Calu3 (cell line): Measurements from ENCODE around the gene PRDM10. TPM values are rescaled to one million over a fixed set of nuclear protein-coding genes. Genes with fewer than 3 reads are reported as not detected.
A peak's percentile ranks its signal among the peaks of the same experiment; 100 is the strongest.

Experiments used
- BruUV-seq: library from RNA; stranded (reverse); fragments of 400-500 nt; replicated peaks from 2 replicates; lab custom pipeline; 2021; lab: Mats Ljungman, UMichigan
- CTCF ChIA-PET: fragments of 300-600 bp; sonication (Branson Sonifier 250); formaldehyde crosslinking; loops from one replicate; lab custom pipeline; 2022; ENCODE audit warnings: antibody characterized with exemption; lab: Charles Lee
- DNase-seq: peaks from one replicate; pipeline ENCODE4 v3.0.0; 2022
- H3K27ac Mint-ChIP-seq: one replicate; pipeline ENCODE4 v1.8.0; 2022; ENCODE audit warnings: mixed read lengths; ENCODE audit not compliant: unreplicated experiment
- H3K27me3 Mint-ChIP-seq: one replicate; pipeline ENCODE4 v1.8.0; 2022; ENCODE audit warnings: mixed read lengths; ENCODE audit not compliant: unreplicated experiment
- H3K36me3 Mint-ChIP-seq: one replicate; pipeline ENCODE4 v1.8.0; 2022; ENCODE audit warnings: mild to moderate bottlenecking, moderate library complexity, mixed read lengths; ENCODE audit not compliant: insufficient read depth, unreplicated experiment
- H3K4me1 Mint-ChIP-seq: one replicate; pipeline ENCODE4 v1.8.0; 2022; ENCODE audit warnings: mild to moderate bottlenecking, low read depth, mixed read lengths; ENCODE audit not compliant: unreplicated experiment
- H3K4me3 Mint-ChIP-seq: one replicate; pipeline ENCODE4 v1.8.0; 2022; ENCODE audit warnings: mild to moderate bottlenecking, low read depth, moderate library complexity, mixed read lengths; ENCODE audit not compliant: unreplicated experiment
- H3K9me3 Mint-ChIP-seq: one replicate; pipeline ENCODE4 v1.8.0; 2022; ENCODE audit warnings: low read depth, mixed read lengths; ENCODE audit not compliant: unreplicated experiment
- CTCF ChIP-seq: fragments of 200-600 bp; IDR thresholded peaks from one replicate; pipeline ENCODE4 v1.8.0; 2022; ENCODE audit warnings: antibody characterized with exemption; ENCODE audit not compliant: unreplicated experiment
- intact Hi-C: fragments of 100-400 bp; cut with micrococcal nuclease; formaldehyde crosslinking; loops from one replicate; pipeline ENCODE4 v1.10.0; 2022; ENCODE audit not compliant: unreplicated experiment
- total RNA-seq: library from RNA; stranded (reverse); gene quantifications from 2 replicates; pipeline ENCODE4 v1.2.3, GENCODE V29; 2022

Gene PRDM10
- total RNA-seq, 1 experiment from 2014 or later, result 8.1 TPM

GRCh38 chr11:129967996-129968395, 34.6 kb downstream of the PRDM10 start:
- intact Hi-C loops, result no loop called here
- H3K27me3 Mint-ChIP-seq, result no peaks in the 10 kb centered on the region
- no peak overlapping the region for H3K27ac Mint-ChIP-seq
- no peak overlapping the region for H3K4me3 Mint-ChIP-seq
- BruUV-seq, result no TSS peak
- peaks cover 8% of the 10 kb centered on the region for H3K4me1 Mint-ChIP-seq
- DNase-seq, result peak; percentile 4
- no peak for TF ChIP-seq CTCF
- no peaks in the 10 kb centered on the region for H3K36me3 Mint-ChIP-seq
- CTCF ChIA-PET, result no interaction called here
- H3K9me3 Mint-ChIP-seq, result no peaks in the 10 kb centered on the region

GRCh38 chr11:129965248-129965647, 37.4 kb downstream of the PRDM10 start:
- Mint-ChIP-seq H3K4me3 (no peak overlapping the region), H3K4me1 (peaks cover 13% of the 10 kb centered on the region), H3K27ac (no peak overlapping the region), H3K9me3 (no peaks in the 10 kb centered on the region), H3K36me3 (no peaks in the 10 kb centered on the region), H3K27me3 (no peaks in the 10 kb centered on the region)
- no TSS peak for BruUV-seq
- DNase-seq, result no peak
- no peak for TF ChIP-seq CTCF
- CTCF ChIA-PET, result no interaction called here
- intact Hi-C loops, result no loop called here

GRCh38 chr11:129960216-129961214, 42.1 kb downstream of the PRDM10 start:
- Mint-ChIP-seq H3K36me3 (no peaks in the 10 kb centered on the region), H3K4me3 (no peak overlapping the region), H3K27me3 (no peaks in the 10 kb centered on the region), H3K27ac (peak overlapping the region; percentile 27), H3K4me1 (peaks cover 8% of the 10 kb centered on the region), H3K9me3 (no peaks in the 10 kb centered on the region)
- TF ChIP-seq CTCF, result no peak
- DNase-seq, result peak; percentile 22
- CTCF ChIA-PET, result interaction anchor here (0.6 kb wide), 1 partner anchor 186 kb away, joined by 3 read pairs; no protein-coding TSS in a partner anchor
- no TSS peak for BruUV-seq
- intact Hi-C loops, result no loop called here

GRCh38 chr11:129959687-129960086, 42.9 kb downstream of the PRDM10 start:
- Mint-ChIP-seq H3K36me3 (no peaks in the 10 kb centered on the region), H3K4me3 (no peak overlapping the region), H3K27ac (no peak overlapping the region), H3K9me3 (no peaks in the 10 kb centered on the region), H3K27me3 (no peaks in the 10 kb centered on the region), H3K4me1 (peaks cover 8% of the 10 kb centered on the region)
- CTCF ChIA-PET, result no interaction called here
- no TSS peak for BruUV-seq
- TF ChIP-seq CTCF, result no peak
- no peak for DNase-seq
- intact Hi-C loops, result no loop called here
